ENCODE measurements around the gene TMPRSS7. TPM values are rescaled to one million over a fixed set of nuclear protein-coding genes. Genes with fewer than 3 reads are reported as not detected.

The TMPRSS7 gene
- total and polyA plus RNA-seq, 7 donors = not detected

GRCh38 chr3:112129925-112130637, 95.5 kb downstream of the TMPRSS7 start:
- Histone ChIP-seq H3K27ac (no peak overlapping the region), H3K36me3 (ENCODE audit: insufficient read depth in 1 of 2, low read depth in 1 of 2) (no peaks in the 10 kb centered on the region), H3K4me1 (no peaks in the 10 kb centered on the region), H3K9me3 (no peaks in the 10 kb centered on the region), H3K27me3 (ENCODE audit: insufficient read depth in 3 of 3, low read length in 2 of 3) (no peaks in the 10 kb centered on the region), H3K4me3 (no peak overlapping the region)
- TF ChIP-seq, protein P1, sequence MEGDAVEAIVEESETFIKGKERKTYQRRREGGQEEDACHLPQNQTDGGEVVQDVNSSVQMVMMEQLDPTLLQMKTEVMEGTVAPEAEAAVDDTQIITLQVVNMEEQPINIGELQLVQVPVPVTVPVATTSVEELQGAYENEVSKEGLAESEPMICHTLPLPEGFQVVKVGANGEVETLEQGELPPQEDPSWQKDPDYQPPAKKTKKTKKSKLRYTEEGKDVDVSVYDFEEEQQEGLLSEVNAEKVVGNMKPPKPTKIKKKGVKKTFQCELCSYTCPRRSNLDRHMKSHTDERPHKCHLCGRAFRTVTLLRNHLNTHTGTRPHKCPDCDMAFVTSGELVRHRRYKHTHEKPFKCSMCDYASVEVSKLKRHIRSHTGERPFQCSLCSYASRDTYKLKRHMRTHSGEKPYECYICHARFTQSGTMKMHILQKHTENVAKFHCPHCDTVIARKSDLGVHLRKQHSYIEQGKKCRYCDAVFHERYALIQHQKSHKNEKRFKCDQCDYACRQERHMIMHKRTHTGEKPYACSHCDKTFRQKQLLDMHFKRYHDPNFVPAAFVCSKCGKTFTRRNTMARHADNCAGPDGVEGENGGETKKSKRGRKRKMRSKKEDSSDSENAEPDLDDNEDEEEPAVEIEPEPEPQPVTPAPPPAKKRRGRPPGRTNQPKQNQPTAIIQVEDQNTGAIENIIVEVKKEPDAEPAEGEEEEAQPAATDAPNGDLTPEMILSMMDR (IDR thresholded peaks at IDR 0.05) = no peak
- ATAC-seq (no peak), DNase-seq (no peak)
- WGBS, 3 donors = 88 to 92% (median 89%) methylated on average over 4 of the region's 4 CpGs
- intact Hi-C loops (cut with DNase I) = no loop called here

DNA sequence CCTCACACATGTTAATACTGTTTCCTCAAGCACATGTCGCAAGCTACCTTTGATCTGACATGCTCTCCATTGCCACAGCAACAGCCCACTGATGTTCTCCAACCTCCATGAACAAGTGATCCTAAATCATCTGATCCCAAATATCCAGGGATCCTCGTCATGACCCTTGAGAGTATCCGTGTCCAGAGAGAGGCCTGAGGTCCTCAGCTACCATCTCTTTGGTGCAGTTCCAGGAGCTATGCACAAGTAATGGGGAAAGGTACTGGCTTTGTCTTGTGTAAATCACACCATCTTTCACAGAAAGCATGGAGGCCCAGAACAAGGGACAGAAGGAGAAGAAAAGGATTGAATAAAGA, 96.1 kb downstream of the TMPRSS7 start:
- Histone ChIP-seq H3K36me3 (ENCODE audit: insufficient read depth in 1 of 2, low read depth in 1 of 2) (no peaks in the 10 kb centered on the region), H3K4me3 (no peak overlapping the region), H3K9me3 (no peaks in the 10 kb centered on the region), H3K27me3 (ENCODE audit: insufficient read depth in 3 of 3, low read length in 2 of 3) (no peaks in the 10 kb centered on the region), H3K27ac (no peak overlapping the region), H3K4me1 (no peaks in the 10 kb centered on the region)
- no peak for DNase-seq
- TF ChIP-seq, protein P1 (IDR thresholded peaks at IDR 0.05) = no peak
- ATAC-seq = no peak
- 82 to 91% (median 89%) methylated on average over 3 of the region's 3 CpGs for WGBS, 3 donors
- intact Hi-C loops (cut with DNase I) = no loop called here

Other genes starting within 250 kb of the TMPRSS7 start
- gene PHLDB2, start 175.5 kb upstream of the TMPRSS7 start, total RNA-seq = 1 to 10 TPM; 3.5 to 7.5 (median 5.9) TPM
- gene PHLDB2, start 175.5 kb upstream of the TMPRSS7 start, polyA plus RNA-seq = 1 to 10 TPM; 2.9 to 8.5 (median 3.0) TPM
- 10 to 100 TPM in 3 of 4 donors, 1 to 10 TPM in 1; 8.2 to 17.1 (median 13.2) TPM for gene ABHD10, start 55.7 kb upstream of the TMPRSS7 start, total RNA-seq
- 10 to 100 TPM in 2 of 3 donors, 1 to 10 TPM in 1; 6.1 to 17.0 (median 12.9) TPM for gene ABHD10, start 55.7 kb upstream of the TMPRSS7 start, polyA plus RNA-seq
- not detected for gene TAGLN3, start 35.8 kb upstream of the TMPRSS7 start, total RNA-seq
- gene TAGLN3, start 35.8 kb upstream of the TMPRSS7 start, polyA plus RNA-seq = under 1 TPM in 2 of 3 donors, not detected in 1; 0.21 to 0.66 TPM
- gene C3orf52, start 51.7 kb downstream of the TMPRSS7 start, total RNA-seq = 1 to 10 TPM in 3 of 4 donors, under 1 TPM in 1; 0.86 to 2.8 (median 2.0) TPM
- gene C3orf52, start 51.7 kb downstream of the TMPRSS7 start, polyA plus RNA-seq = 1 to 10 TPM in 2 of 3 donors, under 1 TPM in 1; 0.62 to 5.9 (median 1.9) TPM
- gene GCSAM, start 98.5 kb downstream of the TMPRSS7 start, total RNA-seq = not detected
- under 1 TPM; 0.01 to 0.25 (median 0.04) TPM for gene GCSAM, start 98.5 kb downstream of the TMPRSS7 start, polyA plus RNA-seq

Measured in psoas muscle (tissue), 8 donors.